GM19438 (cell line): Measurements from ENCODE around the gene NXNL1.
A peak's percentile ranks its signal among the peaks of the same experiment; 100 is the strongest.
"Not testable (repeated sequence)": the region's sequence is repeated elsewhere in the genome, so short reads cannot be mapped to it uniquely, and the experiment has no call there.

ENCODE experiments used
- ATAC-seq: cut with Tn5 transposase; IDR thresholded peaks from one replicate; pipeline ENCODE4 v1.9.1; 2021; ENCODE audit warnings: low read depth; ENCODE audit not compliant: unreplicated experiment

NXNL1 gene

DNA sequence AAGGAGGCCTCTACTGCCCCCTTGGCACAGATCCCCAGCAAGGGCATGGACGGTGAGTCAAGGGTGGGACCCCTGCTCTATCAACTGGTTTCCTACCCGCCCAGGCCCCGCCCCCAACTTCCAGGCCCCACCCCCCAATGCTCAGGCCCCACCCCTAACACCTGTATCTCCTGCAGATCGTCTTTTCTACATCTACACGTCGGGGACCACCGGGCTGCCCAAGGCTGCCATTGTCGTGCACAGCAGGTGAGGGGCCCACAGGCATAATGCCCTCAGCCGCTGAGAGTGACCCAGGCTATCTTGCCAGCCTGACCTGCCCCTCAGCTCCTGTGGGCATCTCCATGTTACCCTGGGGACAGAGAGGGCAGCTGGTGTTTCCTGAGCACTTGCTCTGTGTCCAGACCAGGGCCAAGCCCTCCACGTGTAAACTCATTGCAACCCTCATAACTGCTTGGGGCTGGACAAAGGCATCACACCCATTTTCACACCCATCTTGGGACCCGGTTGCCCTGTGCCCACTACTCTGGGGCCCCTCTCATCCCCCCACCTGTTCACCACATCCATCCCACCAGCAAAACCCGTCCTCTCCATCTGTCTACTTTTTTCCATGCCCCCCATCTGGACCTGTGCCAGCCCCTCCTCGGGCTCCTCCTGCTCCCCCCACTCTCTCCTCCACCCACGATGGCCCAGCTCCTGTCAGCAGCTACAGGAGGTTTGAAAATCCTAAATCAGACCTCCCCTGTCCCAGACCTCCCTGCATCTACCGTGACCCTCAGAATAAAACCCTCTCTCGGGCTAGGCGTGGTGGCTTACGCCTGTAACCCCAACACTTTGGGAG is 26.8 kb upstream of the NXNL1 start:
- no peak for ATAC-seq

- ATAC-seq = no peak
These were observed 26.0 kb upstream of the NXNL1 start for GRCh38 chr19:17486545-17487240.

- no peak for ATAC-seq
These were observed 23.9 kb upstream of the NXNL1 start for GRCh38 chr19:17484520-17485185.

GRCh38 chr19:17483605-17484002 is 22.9 kb upstream of the NXNL1 start:
- ATAC-seq = no peak

- no peak for ATAC-seq
These were observed 22.3 kb upstream of the NXNL1 start for GRCh38 chr19:17482877-17483604.

GRCh38 chr19:17481986-17482385 is 21.3 kb upstream of the NXNL1 start:
- no peak for ATAC-seq

- no peak for ATAC-seq
These were observed 18.6 kb upstream of the NXNL1 start for GRCh38 chr19:17479325-17479791.

DNA sequence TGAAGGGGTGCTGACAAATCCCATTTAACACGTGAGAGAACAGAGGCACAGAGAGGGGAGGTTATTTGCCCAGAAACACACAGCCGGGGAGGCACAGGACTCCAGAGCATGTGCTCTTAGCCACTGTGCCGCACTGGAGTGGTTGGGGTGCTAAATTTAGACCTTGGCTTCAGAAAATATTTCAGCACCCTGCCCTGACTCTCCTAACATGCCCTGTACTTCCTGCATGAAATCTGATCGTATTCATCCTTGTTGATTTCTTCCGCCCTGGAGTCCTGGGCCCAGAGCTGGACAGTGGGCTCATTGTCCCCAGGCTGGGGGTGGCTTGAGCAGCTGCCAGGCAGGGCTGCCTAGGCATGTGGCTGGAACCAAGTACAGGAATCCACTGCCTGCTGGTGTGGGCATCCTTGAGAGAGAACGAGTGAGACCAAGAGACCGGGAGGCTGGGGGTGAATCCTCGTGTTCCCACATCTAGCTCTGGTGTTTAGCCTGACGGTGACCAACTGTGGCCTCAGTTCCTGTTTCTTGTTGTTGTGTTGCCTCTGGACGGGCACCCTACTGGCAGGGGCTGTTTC is 14.9 kb upstream of the NXNL1 start:
- no peak for ATAC-seq

DNA sequence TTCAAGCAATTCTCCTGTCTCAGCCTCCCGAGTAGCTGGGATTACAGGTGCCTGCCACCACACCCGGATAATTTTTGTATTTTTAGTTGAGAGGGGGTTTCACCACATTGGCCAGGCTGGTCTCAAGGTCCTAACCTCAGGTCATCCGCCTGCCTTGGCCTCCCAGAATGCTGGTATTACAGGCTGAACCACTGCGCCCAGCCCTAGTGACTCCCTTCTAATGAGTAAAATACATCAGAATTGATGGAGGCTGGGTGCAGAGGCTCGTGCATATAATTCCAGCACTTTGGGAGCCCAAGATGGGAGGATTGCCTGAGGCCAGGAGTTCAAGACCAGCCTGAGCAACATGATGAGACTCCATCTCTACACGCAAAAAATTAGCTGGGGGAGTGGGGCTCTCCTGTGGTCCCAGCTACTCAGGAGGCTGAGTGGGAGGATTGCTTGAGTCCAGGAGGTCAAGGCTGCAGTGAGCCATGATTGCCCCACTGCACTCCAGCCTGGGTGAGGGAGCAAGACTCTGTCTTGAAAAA is 14.3 kb upstream of the NXNL1 start:
- not testable (repeated sequence) for ATAC-seq

- ATAC-seq = no peak
These were observed 12.3 kb upstream of the NXNL1 start for GRCh38 chr19:17473041-17473440.

DNA sequence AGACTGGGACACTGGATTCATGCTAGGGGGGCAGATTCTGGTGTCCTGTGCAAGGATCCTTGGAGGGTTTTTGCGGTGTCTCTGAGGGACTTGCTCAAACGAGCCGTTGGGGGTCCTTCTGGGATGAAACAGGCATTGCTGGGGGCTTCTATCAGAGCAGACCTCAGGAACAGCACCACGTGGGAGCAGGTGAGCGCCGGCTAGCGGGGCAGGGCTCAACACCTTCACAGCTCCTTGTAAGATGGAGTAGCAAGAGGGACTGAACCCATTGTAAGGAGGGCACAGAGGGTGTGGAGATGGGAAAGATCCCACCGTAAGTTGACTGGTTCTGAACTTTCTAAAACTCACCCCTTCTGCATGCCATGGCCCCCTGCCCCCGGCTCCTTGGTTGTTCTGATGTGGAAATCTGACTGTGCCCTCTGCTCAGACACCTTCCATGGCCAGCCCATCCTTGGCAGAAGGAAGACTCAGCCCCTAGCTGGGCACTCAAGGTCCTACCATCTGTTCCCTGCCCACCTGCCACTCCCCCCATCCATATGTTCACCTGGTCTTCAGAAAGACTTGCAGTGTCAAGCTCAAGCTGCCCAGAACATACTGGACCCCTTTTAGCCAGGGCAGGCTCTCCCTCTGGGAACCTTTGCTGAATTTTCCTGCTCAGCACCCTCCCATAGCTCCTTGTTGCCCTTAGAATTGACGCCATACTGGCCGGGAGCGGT is 10.8 kb upstream of the NXNL1 start:
- no peak for ATAC-seq

GRCh38 chr19:17470068-17470841 is 9.5 kb upstream of the NXNL1 start, which contains the start of gene SLC27A1:
TSS of gene SLC27A1 (plus strand) at chr19:17470524. CDS start at chr19:17470541, 17 bp downstream.
- peak; percentile 74 for ATAC-seq

DNA sequence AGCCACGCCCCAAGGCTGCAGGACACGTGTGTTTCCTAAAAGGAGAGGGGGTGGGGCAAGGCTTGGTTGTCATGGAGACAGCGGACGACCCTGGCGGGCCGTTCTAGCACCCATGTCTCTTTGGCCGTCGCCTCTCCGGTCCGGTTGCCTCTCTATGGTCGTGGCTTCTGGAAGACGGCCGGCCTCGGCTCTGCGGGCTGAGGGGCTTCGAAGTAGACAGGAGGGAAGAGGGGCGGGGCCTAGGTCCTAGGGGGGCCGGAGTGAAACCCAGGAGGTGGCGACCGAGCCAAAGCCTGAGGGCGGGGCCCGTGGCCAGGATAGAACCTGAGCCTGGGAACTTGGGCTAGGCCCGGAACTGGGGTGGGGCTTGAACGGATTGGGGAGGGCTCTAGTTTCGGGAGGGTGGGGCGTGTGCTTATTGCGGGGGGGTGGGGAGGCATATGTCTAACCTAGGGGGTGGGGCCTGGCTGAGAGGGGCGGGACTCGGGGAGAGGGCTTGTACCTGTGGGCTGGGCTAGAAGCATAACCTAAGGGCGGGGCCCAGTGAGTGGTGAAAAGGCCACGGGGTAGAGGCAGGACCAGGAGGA is 8.8 kb upstream of the NXNL1 start:
- peak; percentile 59 for ATAC-seq

DNA sequence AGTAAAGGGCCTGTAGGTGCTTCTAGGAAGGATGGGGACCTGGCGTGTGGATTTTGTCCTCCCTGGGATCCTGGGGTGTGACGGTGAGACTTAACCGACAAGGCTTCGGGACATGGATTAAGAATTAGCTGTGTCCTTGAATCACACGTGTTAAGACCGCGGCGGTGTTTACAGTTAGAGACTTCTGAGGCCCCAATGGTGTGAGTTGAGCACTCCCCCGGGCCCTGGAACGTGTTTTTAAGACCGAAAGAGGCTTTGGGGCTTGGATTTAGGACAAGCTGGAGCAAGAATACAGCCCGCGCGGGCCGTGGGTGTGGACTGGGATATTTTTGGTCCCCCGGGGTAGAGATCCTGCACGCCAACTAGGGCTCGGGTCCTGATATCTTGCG is 8.4 kb upstream of the NXNL1 start:
- no peak for ATAC-seq

DNA sequence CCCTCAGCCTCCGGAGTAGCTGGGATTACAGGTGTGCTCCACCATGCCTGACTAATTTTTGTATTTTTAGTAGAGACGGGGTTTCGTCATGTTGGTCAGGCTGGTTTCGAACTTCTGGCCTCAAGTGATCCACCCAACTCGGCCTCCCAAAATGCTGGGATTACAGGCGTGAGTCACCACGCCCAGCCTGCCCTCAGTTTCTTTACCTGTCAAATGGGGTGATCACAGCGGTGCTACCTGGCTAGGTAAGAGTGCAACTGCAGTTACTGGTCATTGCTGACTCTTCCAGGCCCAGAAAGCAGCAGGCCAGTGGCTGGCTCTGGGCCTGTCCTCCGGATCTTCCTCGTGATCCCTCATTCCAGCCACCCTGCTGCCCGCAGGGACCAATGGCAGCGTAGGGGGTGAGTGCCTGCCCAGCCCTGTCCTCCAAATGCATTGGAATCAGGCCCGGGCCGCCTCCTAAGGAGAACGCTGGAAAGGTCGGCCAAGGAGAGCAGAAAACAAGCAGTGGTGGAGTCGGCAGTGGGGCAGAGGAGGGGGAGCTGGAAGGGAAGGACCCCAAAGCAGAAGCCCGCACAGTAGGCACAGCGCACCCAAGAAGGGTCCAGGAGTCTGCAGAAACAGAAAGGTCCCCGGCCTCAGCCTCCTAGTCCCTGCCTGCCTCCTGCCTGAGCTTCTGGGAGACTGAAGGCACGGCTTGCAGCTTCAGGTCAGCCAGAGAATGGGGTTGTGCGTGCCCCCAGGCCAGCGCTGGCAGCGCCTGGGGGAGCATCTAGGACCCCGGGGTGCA is 7.8 kb upstream of the NXNL1 start:
- ATAC-seq = no peak

DNA sequence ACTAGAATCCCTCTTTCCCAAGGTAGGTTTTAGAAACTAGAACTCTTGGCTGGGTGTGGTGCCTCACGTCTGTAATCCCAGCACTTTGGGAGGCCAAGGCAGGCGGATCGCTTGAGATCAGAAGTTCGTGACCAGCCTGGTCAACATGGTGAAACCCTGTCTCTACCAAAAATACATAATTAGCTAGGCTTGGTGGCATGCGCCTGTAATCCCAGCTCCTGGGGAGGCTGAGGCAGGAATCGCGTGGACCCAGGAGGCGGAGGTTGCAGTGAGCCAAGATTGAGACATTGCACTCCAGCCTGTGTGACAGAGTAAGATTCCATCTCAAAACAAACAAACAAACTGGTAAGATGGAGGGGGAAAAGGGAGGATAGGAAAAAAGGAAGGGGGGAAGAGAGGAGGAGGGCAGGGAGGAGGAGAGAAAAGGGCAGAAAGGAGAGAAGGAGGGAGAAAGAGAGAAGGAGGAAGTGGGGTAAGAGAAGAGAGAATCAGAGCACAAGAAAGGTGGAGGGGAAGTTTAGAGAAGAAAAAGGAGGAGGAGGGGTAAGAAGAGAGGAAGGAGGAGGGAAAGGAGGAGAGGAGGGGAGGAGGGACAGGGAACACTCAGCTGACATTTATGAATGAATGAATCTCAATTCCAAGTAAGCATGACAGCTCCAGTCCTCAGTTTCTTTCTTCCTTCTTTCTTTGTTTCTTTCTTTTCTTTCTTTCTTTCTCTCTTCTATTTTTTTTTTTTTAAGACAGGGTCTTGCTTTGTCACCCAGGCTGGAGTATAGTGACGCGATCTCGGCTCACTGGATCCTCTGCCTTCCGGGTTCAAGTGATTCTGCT is 7.0 kb upstream of the NXNL1 start:
- ATAC-seq = no peak

DNA sequence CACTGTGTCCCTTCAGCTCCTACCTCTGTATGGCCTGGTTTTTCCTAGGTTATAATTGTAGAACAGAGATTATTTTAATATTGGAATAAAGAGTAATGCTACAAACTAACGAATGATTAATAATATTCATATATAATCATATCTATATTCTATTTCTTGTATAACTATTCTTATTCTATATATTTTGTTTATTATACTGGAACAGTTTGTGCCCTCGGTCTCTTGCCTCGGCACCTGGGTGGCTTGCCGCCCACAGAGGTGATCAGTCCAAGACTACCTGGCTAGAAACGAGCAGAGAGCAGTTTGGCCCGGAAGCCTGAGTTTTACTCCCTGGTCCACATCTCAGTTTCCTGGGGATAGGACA is 5.7 kb upstream of the NXNL1 start:
- ATAC-seq = no peak
